Neural cell (in vitro differentiated cells): ENCODE measurements around the gene TMEM191C.
"Not testable (repeated sequence)": the region's sequence is repeated elsewhere in the genome, so short reads cannot be mapped to it uniquely, and the experiment has no call there.

Experiments
- CTCF ChIP-seq: fragments of 450-650 bp; IDR thresholded peaks from 2 replicates; pipeline ENCODE4 v1.5.1; 2014; ENCODE audit warnings: antibody characterized with exemption, mild to moderate bottlenecking, moderate library complexity; ENCODE audit not compliant: poor library complexity, severe bottlenecking
- EP300 ChIP-seq: fragments of 450-650 bp; conservative IDR thresholded peaks from 2 replicates; pipeline ENCODE4 v1.6.1; 2014; ENCODE audit warnings: antibody characterized with exemption, mild to moderate bottlenecking, moderate library complexity; ENCODE audit not compliant: poor library complexity, severe bottlenecking
- EZH2 ChIP-seq: fragments of 200-600, 300-800 bp; shearing (Covaris generic), sonication (generic); IDR thresholded peaks from 2 replicates; pipeline ENCODE4 v1.6.1; 2014; ENCODE audit warnings: antibody characterized with exemption, low read length, borderline replicate concordance, mild to moderate bottlenecking; ENCODE audit not compliant: insufficient read depth, poor library complexity, severe bottlenecking
- POLR2AphosphoS5 ChIP-seq: IDR thresholded peaks from 2 replicates; pipeline ENCODE4 v1.6.1; 2012
- RAD21 ChIP-seq: fragments of 450-650 bp; conservative IDR thresholded peaks from 2 replicates; pipeline ENCODE4 v1.6.1; 2014; ENCODE audit warnings: antibody characterized with exemption, mild to moderate bottlenecking, moderate library complexity
- REST ChIP-seq: IDR thresholded peaks from 2 replicates; pipeline ENCODE4 v1.6.1; 2012; ENCODE audit warnings: borderline replicate concordance
- TAF1 ChIP-seq: IDR thresholded peaks from 2 replicates; pipeline ENCODE4 v1.6.1; 2012; ENCODE audit warnings: low read depth

- not testable (repeated sequence) for TF ChIP-seq CTCF, POLR2AphosphoS5, REST, RAD21, EZH2, TAF1, EP300
These were observed 30.8 kb downstream of the TMEM191C start for GRCh38 chr22:21497984-21498383.
